ENCODE measurements around the gene ALX1. TPM values are rescaled to one million over a fixed set of nuclear protein-coding genes. Genes with fewer than 3 reads are reported as not detected.

The ALX1 gene
- total RNA-seq, 1 experiment from 2014 or later = 10.0 TPM

- no peak overlapping the region for H3K4me3 ChIP-seq (ENCODE audit: low read depth, low read length, poor library complexity, severe bottlenecking)
Measured at GRCh38 chr12:85277900-85278597, 2.0 kb upstream of the ALX1 start.

GRCh38 chr12:85278598-85279448 lies 1.2 kb upstream of the ALX1 start:
- Histone ChIP-seq H3K27me3 (replicated peaks; ENCODE audit: insufficient read depth, low read depth, low read length, poor library complexity) (no peaks in the 10 kb centered on the region), H3K27ac (ENCODE audit: low read depth, low read length, poor library complexity, severe bottlenecking) (no peak overlapping the region), H3K36me3 (ENCODE audit: insufficient read depth, low read length, poor library complexity, severe bottlenecking) (no peaks in the 10 kb centered on the region), H3K4me1 (ENCODE audit: insufficient read depth, low read length, poor library complexity, severe bottlenecking) (peaks cover 6% of the 10 kb centered on the region), H3K4me3 (ENCODE audit: low read depth, low read length, poor library complexity, severe bottlenecking) (no peak overlapping the region), H3K9me3 (ENCODE audit: low read depth, low read length, poor library complexity, severe bottlenecking) (no peaks in the 10 kb centered on the region)
- CTCF ChIA-PET = no interaction called here
- POLR2A ChIA-PET (ENCODE audit: low non-redundant PET) = no interaction called here
- BruUV-seq (replicated peaks) = no TSS peak
- DNase-seq (ENCODE audit: low spot score) = no peak
- no peak for TF ChIP-seq EZH2 (IDR thresholded peaks at IDR 0.05; ENCODE audit: borderline replicate concordance, low read depth, low read length, poor library complexity, severe bottlenecking)
- no peak for TF ChIP-seq CTCF (conservative IDR thresholded peaks at IDR 0.05; ENCODE audit: low read depth, low read length)
- intact Hi-C loops (cut with micrococcal nuclease; ENCODE audit: unreplicated experiment) = no loop called here

More at GRCh38 chr12:85277900-85278597, 2.0 kb upstream of the ALX1 start:
- DNase-seq (ENCODE audit: low spot score) = no peak
- Histone ChIP-seq H3K4me1 (ENCODE audit: insufficient read depth, low read length, poor library complexity, severe bottlenecking) (peaks cover 2% of the 10 kb centered on the region), H3K27ac (ENCODE audit: low read depth, low read length, poor library complexity, severe bottlenecking) (no peak overlapping the region), H3K9me3 (ENCODE audit: low read depth, low read length, poor library complexity, severe bottlenecking) (no peaks in the 10 kb centered on the region), H3K36me3 (ENCODE audit: insufficient read depth, low read length, poor library complexity, severe bottlenecking) (no peaks in the 10 kb centered on the region), H3K27me3 (replicated peaks; ENCODE audit: insufficient read depth, low read depth, low read length, poor library complexity) (no peaks in the 10 kb centered on the region)
- BruUV-seq (replicated peaks) = no TSS peak
- ChIA-PET POLR2A (ENCODE audit: low non-redundant PET) (no interaction called here), CTCF (no interaction called here)
- no peak for TF ChIP-seq EZH2 (IDR thresholded peaks at IDR 0.05; ENCODE audit: borderline replicate concordance, low read depth, low read length, poor library complexity, severe bottlenecking)
- no peak for TF ChIP-seq CTCF (conservative IDR thresholded peaks at IDR 0.05; ENCODE audit: low read depth, low read length)
- intact Hi-C loops (cut with micrococcal nuclease; ENCODE audit: unreplicated experiment) = no loop called here

GRCh38 chr12:85279449-85280164 lies 413 bp upstream of the ALX1 start:
- no TSS peak for BruUV-seq (replicated peaks)
- Histone ChIP-seq H3K4me3 (ENCODE audit: low read depth, low read length, poor library complexity, severe bottlenecking) (peak overlapping the region; percentile 60), H3K27ac (ENCODE audit: low read depth, low read length, poor library complexity, severe bottlenecking) (peak overlapping the region; percentile 78), H3K9me3 (ENCODE audit: low read depth, low read length, poor library complexity, severe bottlenecking) (no peaks in the 10 kb centered on the region), H3K27me3 (replicated peaks; ENCODE audit: insufficient read depth, low read depth, low read length, poor library complexity) (no peaks in the 10 kb centered on the region), H3K4me1 (ENCODE audit: insufficient read depth, low read length, poor library complexity, severe bottlenecking) (peaks cover 10% of the 10 kb centered on the region), H3K36me3 (ENCODE audit: insufficient read depth, low read length, poor library complexity, severe bottlenecking) (no peaks in the 10 kb centered on the region)
- DNase-seq (ENCODE audit: low spot score) = no peak
- intact Hi-C loops (cut with micrococcal nuclease; ENCODE audit: unreplicated experiment) = loop anchor here (2.0 to 5.0 kb wide), 2 partner anchors 79 to 122 kb away; no protein-coding TSS in a partner anchor
- CTCF ChIA-PET = interaction anchor here (0.6 kb wide), 1 partner anchor 124 kb away, joined by 13 read pairs; no protein-coding TSS in a partner anchor
- TF ChIP-seq EZH2 (IDR thresholded peaks at IDR 0.05; ENCODE audit: borderline replicate concordance, low read depth, low read length, poor library complexity, severe bottlenecking) (no peak), CTCF (conservative IDR thresholded peaks at IDR 0.05; ENCODE audit: low read depth, low read length) (no peak)
- POLR2A ChIA-PET (ENCODE audit: low non-redundant PET) = interaction anchor here (0.6 kb wide), 1 partner anchor 72 kb away, joined by 3 read pairs; no protein-coding TSS in a partner anchor

All from A673 (cell line).